Activated CD8-positive, alpha-beta memory T cell treated with anti-CD3 and anti-CD28 coated beads, Interleukin-2, amount 10 ng/mL, durations not matched to agents 7 days and 5 days (primary cell): ENCODE results near the gene RAD17. TPM values are rescaled to one million over a fixed set of nuclear protein-coding genes. Genes with fewer than 3 reads are reported as not detected.
"Not testable (repeated sequence)": the region's sequence is repeated elsewhere in the genome, so short reads cannot be mapped to it uniquely, and the experiment has no call there.

Experiments used
- ATAC-seq: fragments of 150-1000 bp; cut with Tn5 transposase; one replicate; pipeline ENCODE4 v1.10.0; 2021; ENCODE audit warnings: moderate library complexity
- CTCF ChIA-PET: fragments of 350-600 bp; sonication (Branson Sonifier 250); formaldehyde crosslinking; loops from one replicate; lab custom pipeline; 2021; ENCODE audit warnings: antibody characterized with exemption; lab: Charles Lee
- DNase-seq: peaks from one replicate; pipeline ENCODE4 v3.0.0-alpha.2; 2020
- H3K27ac Mint-ChIP-seq: one replicate; pipeline ENCODE4 v1.8.0; 2021; ENCODE audit warnings: mild to moderate bottlenecking, mixed read lengths
- H3K27me3 Mint-ChIP-seq: one replicate; pipeline ENCODE4 v1.8.0; 2021; ENCODE audit warnings: mixed read lengths
- H3K36me3 Mint-ChIP-seq: one replicate; pipeline ENCODE4 v1.8.0; 2021; ENCODE audit warnings: mild to moderate bottlenecking, mixed read lengths
- H3K4me1 Mint-ChIP-seq: one replicate; pipeline ENCODE4 v1.8.0; 2021; ENCODE audit warnings: mixed read lengths
- H3K4me3 Mint-ChIP-seq: one replicate; pipeline ENCODE4 v1.8.0; 2021; ENCODE audit warnings: mild to moderate bottlenecking, moderate library complexity, mixed read lengths
- H3K9me3 Mint-ChIP-seq: one replicate; pipeline ENCODE4 v1.8.0; 2022; ENCODE audit warnings: low read depth, mixed read lengths
- total RNA-seq, 2 experiments: library from RNA; stranded (reverse); gene quantifications; one replicate each; pipeline ENCODE4 v1.2.3, GENCODE V29; 2021

RAD17 gene
- total RNA-seq, 2 experiments from 2014 or later: 19.7 to 26.4 TPM

- peaks cover 4% of the 10 kb centered on the region for H3K4me1 Mint-ChIP-seq
- H3K4me3 Mint-ChIP-seq: peak overlapping the region; percentile 44
- DNase-seq (no peak), ATAC-seq (no peak)
- H3K27me3 Mint-ChIP-seq: no peaks in the 10 kb centered on the region
- H3K27ac Mint-ChIP-seq: no peak overlapping the region
- no peaks in the 10 kb centered on the region for H3K9me3 Mint-ChIP-seq
- H3K36me3 Mint-ChIP-seq: peaks cover 14% of the 10 kb centered on the region
- CTCF ChIA-PET: no interaction called here
These were observed 46.0 kb downstream of the RAD17 start for GRCh38 chr5:69415584-69415958.

- CTCF ChIA-PET: no interaction called here
- Mint-ChIP-seq H3K27ac (no peak overlapping the region), H3K9me3 (no peaks in the 10 kb centered on the region), H3K4me3 (no peak overlapping the region), H3K36me3 (peaks cover 14% of the 10 kb centered on the region), H3K27me3 (no peaks in the 10 kb centered on the region), H3K4me1 (peaks cover 4% of the 10 kb centered on the region)
- ATAC-seq (no peak), DNase-seq (no peak)
These were observed 46.6 kb downstream of the RAD17 start for GRCh38 chr5:69416180-69416579.

DNA sequence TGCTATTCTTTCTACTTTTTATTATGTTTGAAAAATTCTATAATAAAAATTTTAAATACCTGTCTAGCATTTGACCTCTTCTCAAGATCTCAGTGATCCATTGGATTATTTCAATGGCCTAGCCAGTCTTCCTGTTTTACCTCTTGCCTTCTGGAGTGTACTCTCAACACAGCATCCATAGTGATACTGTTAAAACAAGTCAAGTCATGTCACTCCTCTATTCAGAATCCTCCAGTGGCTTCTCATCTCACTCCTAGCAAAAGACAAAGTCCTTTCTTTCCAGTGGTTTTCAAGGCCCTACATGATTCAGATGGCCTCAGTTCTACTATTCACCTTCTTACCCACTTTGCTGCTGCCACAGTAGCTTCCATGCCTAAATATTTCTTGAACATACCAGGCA is 47.1 kb downstream of the RAD17 start:
- Mint-ChIP-seq H3K36me3 (peaks cover 9% of the 10 kb centered on the region), H3K4me3 (no peak overlapping the region), H3K4me1 (peaks cover 4% of the 10 kb centered on the region), H3K9me3 (no peaks in the 10 kb centered on the region), H3K27me3 (no peaks in the 10 kb centered on the region), H3K27ac (no peak overlapping the region)
- CTCF ChIA-PET: no interaction called here
- DNase-seq (no peak), ATAC-seq (no peak)

DNA sequence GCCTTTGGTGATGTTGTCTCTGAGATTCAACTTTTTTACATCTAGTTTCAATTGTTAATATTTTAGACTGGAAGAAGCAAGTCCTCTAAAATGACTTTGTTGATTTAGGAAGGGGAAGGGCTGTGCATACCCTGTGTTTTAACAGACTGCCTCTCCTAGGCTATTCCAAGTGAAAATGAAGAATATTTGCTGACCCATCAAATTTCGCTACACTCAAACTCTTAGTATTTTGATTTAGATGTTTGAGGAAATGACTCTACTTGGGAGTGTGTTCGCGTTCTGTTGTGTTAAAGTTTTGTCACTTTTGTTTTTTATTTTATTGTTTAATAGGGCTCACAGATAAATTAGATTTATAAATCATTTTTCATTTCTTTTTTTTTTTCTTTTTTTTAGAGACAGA is 48.9 kb downstream of the RAD17 start:
- H3K36me3 Mint-ChIP-seq: peaks cover 8% of the 10 kb centered on the region
- no peaks in the 10 kb centered on the region for H3K9me3 Mint-ChIP-seq
- H3K27ac Mint-ChIP-seq: no peak overlapping the region
- ATAC-seq: no peak
- no peaks in the 10 kb centered on the region for H3K27me3 Mint-ChIP-seq
- CTCF ChIA-PET: no interaction called here
- no peak for DNase-seq
- no peak overlapping the region for H3K4me3 Mint-ChIP-seq
- H3K4me1 Mint-ChIP-seq: peaks cover 4% of the 10 kb centered on the region

DNA sequence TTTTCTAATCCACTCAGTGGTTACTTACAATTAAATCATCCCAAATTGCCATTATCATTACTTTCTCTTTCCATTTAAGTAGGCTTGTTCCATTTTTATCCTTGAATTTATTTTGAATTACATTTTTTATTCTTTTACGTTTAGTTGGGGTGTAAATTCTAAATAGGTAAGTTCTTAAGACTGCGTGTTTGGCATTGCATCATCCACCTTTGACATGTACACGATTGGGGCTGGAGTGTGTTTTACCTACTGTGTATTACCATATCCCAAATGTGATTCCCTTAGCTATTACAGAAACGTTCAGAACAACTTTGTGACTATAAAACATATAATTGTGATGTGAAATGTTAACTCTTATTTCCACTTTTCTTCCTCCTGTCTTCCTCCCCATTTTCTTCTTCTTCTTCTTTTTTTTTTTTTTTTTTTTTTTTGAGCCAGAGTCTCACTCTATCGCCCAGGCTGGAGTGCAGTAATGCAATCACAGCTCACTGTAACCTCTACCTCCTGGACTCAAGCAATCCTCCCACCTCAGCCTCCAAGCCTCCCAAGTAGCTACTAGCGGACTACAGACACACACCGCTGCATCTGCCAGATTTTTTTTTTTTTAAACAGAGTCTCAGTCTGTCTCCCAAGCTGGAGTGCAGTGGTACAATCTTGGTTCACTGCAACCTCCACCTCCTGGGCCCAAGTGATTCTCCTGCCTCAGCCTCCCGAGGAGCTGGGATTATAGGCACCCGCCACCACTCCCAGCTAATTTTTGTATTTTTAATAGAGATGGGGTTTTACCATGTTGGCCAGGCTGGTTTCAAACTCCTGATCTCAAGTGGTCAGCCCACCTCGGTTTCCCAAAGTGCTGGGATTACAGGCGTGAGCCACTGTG is 62.0 kb downstream of the RAD17 start:
- H3K4me1 Mint-ChIP-seq: peaks cover 7% of the 10 kb centered on the region
- DNase-seq: no peak
- no peak overlapping the region for H3K4me3 Mint-ChIP-seq
- H3K9me3 Mint-ChIP-seq: no peaks in the 10 kb centered on the region
- H3K27ac Mint-ChIP-seq: no peak overlapping the region
- ATAC-seq: no peak
- H3K27me3 Mint-ChIP-seq: no peaks in the 10 kb centered on the region
- no peaks in the 10 kb centered on the region for H3K36me3 Mint-ChIP-seq
- CTCF ChIA-PET: interaction anchor here (0.7 kb wide), 1 partner anchor 93 kb away, joined by 3 read pairs; no protein-coding TSS in a partner anchor

DNA sequence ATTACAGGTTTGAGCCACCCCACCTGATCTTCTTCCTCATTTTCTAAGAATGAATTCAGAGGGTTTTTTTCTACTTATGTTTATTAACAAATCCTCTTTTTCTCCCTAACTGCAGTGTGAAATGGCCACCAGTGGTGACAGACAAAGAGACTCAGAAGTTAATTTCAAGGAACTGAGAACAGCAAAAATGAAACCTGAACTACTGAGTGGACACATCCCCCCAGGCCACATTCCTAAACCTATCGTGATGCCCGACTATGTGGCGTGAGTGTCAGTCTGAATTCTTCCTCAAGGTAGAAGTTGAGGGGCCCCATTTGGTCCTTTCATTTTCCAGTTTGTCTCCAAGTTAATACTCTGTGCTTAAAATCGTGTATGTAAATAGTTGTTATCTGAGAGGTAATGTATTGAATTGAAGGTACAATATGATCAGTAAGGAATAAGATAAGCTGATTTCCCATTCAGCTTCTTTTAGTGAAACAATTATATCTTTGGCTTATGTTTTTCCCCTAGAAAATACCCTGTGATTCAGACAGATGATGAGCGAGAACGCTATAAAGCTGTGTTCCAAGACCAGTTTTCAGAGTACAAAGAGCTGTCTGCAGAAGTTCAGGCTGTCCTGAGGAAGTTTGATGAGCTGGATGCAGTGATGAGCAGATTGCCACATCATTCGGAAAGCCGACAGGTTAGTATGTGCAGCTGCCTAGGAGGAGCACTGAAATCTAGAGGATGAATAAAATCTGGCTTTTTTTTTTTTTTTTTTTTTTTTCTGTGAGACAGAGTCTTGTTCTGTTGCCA is 63.0 kb downstream of the RAD17 start:
- DNase-seq (no peak), ATAC-seq (no peak)
- peaks cover 7% of the 10 kb centered on the region for H3K4me1 Mint-ChIP-seq
- no peak overlapping the region for H3K4me3 Mint-ChIP-seq
- no peak overlapping the region for H3K27ac Mint-ChIP-seq
- no peaks in the 10 kb centered on the region for H3K27me3 Mint-ChIP-seq
- no peaks in the 10 kb centered on the region for H3K9me3 Mint-ChIP-seq
- no peaks in the 10 kb centered on the region for H3K36me3 Mint-ChIP-seq
- CTCF ChIA-PET: no interaction called here

- H3K9me3 Mint-ChIP-seq, H3K36me3 Mint-ChIP-seq, H3K27ac Mint-ChIP-seq, H3K4me3 Mint-ChIP-seq, H3K4me1 Mint-ChIP-seq, DNase-seq, H3K27me3 Mint-ChIP-seq, ATAC-seq, CTCF ChIA-PET: not testable (repeated sequence)
These were observed 65.8 kb downstream of the RAD17 start for GRCh38 chr5:69435276-69435884.

DNA sequence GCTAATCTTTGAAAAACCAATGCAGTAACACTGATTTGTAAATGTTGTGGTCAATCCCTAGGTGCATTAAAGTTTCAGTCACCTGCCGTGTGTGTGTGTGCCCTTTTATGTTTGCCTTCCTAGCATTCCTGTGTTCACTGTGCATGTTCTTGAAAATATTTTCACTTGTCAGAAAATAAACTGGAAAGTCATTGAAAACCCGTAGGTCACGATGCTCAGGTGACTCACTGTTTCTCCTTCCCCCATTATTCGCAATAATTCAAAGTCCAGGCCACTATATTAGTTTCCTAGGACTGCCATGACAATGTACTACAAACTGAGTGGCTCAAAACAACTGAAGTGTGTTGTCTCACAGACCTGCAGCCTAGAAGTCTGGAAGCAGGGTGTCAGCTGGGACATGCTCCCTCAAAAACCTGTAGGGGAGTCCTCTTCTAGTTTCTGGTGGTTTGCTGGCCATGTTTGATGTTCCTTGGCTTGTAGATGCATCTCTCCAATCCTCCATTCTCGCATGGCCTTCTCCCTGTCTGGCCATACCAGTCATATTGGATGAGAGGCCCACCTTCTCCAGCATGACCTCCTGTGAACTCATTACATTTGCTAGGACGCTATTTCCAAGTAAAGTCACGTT is 74.6 kb downstream of the RAD17 start:
- DNase-seq (no peak), ATAC-seq (no peak)
- H3K4me1 Mint-ChIP-seq: no peaks in the 10 kb centered on the region
- H3K36me3 Mint-ChIP-seq: no peaks in the 10 kb centered on the region
- CTCF ChIA-PET: no interaction called here
- H3K27me3 Mint-ChIP-seq: no peaks in the 10 kb centered on the region
- H3K4me3 Mint-ChIP-seq: no peak overlapping the region
- H3K9me3 Mint-ChIP-seq: no peaks in the 10 kb centered on the region
- no peak overlapping the region for H3K27ac Mint-ChIP-seq

DNA sequence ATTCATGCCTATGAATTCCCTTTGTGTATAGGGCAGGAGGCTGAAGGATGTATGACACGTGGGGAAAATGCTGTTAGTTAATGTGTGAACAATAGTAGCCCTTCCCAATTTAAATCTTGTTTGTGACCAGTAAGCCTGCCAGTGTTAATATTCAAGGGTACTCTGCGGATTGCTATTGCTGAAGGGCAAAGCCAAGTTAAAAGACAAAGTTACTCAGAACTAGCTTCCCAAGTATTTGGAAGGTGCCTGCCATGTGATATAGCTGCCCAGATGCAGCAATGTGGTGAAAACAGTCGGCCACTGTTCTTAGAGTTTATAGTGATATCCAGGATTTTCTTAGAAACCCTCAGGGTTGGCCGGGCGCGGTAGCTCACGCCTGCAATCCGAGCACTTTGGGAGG is 79.9 kb downstream of the RAD17 start:
- Mint-ChIP-seq H3K27ac (no peak overlapping the region), H3K9me3 (no peaks in the 10 kb centered on the region), H3K36me3 (no peaks in the 10 kb centered on the region), H3K27me3 (no peaks in the 10 kb centered on the region), H3K4me3 (no peak overlapping the region), H3K4me1 (no peaks in the 10 kb centered on the region)
- CTCF ChIA-PET: no interaction called here
- ATAC-seq (no peak), DNase-seq (no peak)

- Mint-ChIP-seq H3K27me3 (no peaks in the 10 kb centered on the region), H3K36me3 (no peaks in the 10 kb centered on the region), H3K27ac (no peak overlapping the region), H3K4me1 (no peaks in the 10 kb centered on the region), H3K9me3 (no peaks in the 10 kb centered on the region), H3K4me3 (no peak overlapping the region)
- DNase-seq (no peak), ATAC-seq (no peak)
- CTCF ChIA-PET: no interaction called here
These were observed 80.5 kb downstream of the RAD17 start for GRCh38 chr5:69450116-69450515.

DNA sequence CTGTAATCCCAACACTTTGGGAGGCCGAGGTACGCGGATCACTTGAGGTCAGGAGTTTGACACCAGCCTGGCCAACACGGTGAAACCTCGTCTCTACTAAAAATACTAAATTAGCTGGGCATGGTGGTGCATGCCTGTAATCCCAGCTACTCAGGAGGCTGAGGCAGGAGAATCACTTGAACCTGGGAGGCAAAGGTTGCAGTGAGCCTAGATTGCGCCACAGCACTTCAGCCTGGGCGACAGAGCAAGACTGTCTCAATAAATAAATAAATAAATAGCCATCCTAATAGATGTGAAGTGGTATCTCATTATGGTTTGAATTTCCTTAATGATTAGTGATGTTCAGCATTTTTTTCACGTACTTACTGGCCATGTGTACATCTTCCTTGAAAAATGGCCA is 80.9 kb downstream of the RAD17 start:
- DNase-seq: not testable (repeated sequence)

DNA sequence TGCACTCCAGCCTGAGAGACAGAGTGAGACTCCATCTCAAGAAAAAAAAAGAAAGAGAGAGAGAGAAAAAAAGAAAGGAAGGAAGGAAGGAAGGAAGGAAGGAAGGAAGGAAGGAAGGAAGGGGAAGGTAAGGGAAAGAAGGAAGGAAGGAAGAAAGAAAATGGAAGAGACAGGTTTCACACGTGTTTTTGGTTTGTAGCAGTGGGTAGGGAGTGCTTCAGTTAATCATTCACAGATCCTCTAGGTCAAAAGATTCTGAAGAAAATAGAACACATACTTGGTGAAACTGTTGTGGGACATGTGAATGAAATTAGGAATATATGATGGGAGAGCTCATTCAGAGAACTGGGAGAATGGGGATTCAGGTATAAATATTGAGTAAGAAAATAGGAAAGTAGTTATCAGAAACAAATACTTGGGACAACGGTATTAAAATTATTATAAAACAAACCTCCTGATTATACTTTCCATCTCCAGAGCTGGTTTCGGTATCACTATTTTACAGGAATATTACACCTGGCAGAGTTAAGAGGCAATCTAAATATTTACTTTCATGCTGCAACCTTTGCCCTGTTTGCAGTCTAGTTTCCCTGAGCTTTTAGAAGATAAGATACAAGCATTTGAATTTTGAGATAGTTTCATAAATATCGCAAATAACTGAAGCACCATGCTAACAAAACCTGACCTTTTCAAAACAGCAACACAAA is 82.5 kb downstream of the RAD17 start:
- CTCF ChIA-PET: interaction anchor here (0.9 kb wide), 1 partner anchor 15 kb away, joined by 3 read pairs; no protein-coding TSS in a partner anchor
- no peak overlapping the region for H3K4me3 Mint-ChIP-seq
- ATAC-seq: no peak

More for the DNA sequence above, 80.9 kb downstream of the RAD17 start:
- H3K4me1 Mint-ChIP-seq, H3K27ac Mint-ChIP-seq, H3K27me3 Mint-ChIP-seq, H3K4me3 Mint-ChIP-seq, H3K9me3 Mint-ChIP-seq, H3K36me3 Mint-ChIP-seq, ATAC-seq, CTCF ChIA-PET: not testable (repeated sequence)

DNA sequence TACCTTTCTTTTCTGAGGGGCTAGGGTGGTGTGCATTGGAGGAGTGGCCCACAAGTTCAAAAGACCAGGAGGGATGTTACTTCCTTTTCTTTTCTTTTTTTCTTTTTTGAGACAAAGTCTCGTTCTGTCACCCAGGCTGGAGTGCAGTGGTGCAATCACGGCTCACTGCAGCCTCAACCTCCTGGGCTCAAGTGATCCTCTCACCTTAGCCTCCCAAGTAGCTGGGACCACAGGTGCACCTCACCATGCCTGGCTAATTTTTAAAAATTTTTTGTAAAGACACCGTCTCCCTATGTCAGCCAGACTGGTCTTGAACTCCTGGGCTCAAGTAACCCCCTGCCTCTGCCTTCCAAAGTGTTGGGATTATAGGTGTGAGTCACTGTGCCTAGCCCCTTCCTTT is 83.9 kb downstream of the RAD17 start:
- H3K27me3 Mint-ChIP-seq: not testable (repeated sequence)

More for the DNA sequence above, 82.5 kb downstream of the RAD17 start:
- H3K27me3 Mint-ChIP-seq: no peaks in the 10 kb centered on the region
- no peaks in the 10 kb centered on the region for H3K4me1 Mint-ChIP-seq
- H3K27ac Mint-ChIP-seq: no peak overlapping the region
- H3K9me3 Mint-ChIP-seq: no peaks in the 10 kb centered on the region
- H3K36me3 Mint-ChIP-seq: no peaks in the 10 kb centered on the region
- no peak for DNase-seq

More for the DNA sequence above, 83.9 kb downstream of the RAD17 start:
- H3K4me3 Mint-ChIP-seq, CTCF ChIA-PET, H3K4me1 Mint-ChIP-seq, H3K27ac Mint-ChIP-seq, DNase-seq, H3K36me3 Mint-ChIP-seq, H3K9me3 Mint-ChIP-seq, ATAC-seq: not testable (repeated sequence)
